ENCODE measurements around the gene RNASE8.

GRCh38 chr14:21098892-21099595, 41.4 kb downstream of the RNASE8 start:
- TF ChIP-seq CTCF (IDR thresholded peaks at IDR 0.05 in 4 of 5, conservative IDR thresholded peaks at IDR 0.05 in 1 of 5) (no peak), POLR2A (IDR thresholded peaks at IDR 0.05) (no peak)
